Heart right ventricle (tissue), 16 donors: ENCODE measurements around the gene FAM83D. TPM values are rescaled to one million over a fixed set of nuclear protein-coding genes. Genes with fewer than 3 reads are reported as not detected.

Experiments
- ATAC-seq, 8 donors: fragments of 200-7000 bp; cut with Tn5 transposase; one replicate each; pipeline ENCODE4 v1.9.1; 2020; ENCODE audit warnings: mild to moderate bottlenecking in 8 of 8, moderate library complexity in 8 of 8, moderate number of reproducible peaks in 1 of 8
- DNase-seq, 2 donors: peaks; one replicate each; pipeline ENCODE4 v3.0.0-alpha.2; 2020
- H3K27ac ChIP-seq, 10 donors: fragments of 200-600 bp; sonication (generic) in 2 of 10; one replicate each; pipeline versions ENCODE4 v1.5.0 to v1.8.0; 2020 to 2022; ENCODE audit warnings: mild to moderate bottlenecking in 3 of 10
- H3K27me3 ChIP-seq, 7 donors: fragments of 200-600 bp; one replicate each; pipeline ENCODE4 v1.8.0; 2021 to 2022; ENCODE audit warnings: mild to moderate bottlenecking in 2 of 7
- H3K36me3 ChIP-seq, 9 donors: fragments of 200-600 bp; sonication (generic) in 1 of 9; one replicate each; pipeline versions ENCODE4 v1.5.0 to v1.8.0; 2020 to 2022; ENCODE audit warnings: mild to moderate bottlenecking in 2 of 9
- H3K4me1 ChIP-seq, 9 donors: fragments of 200-600 bp; sonication (generic) in 1 of 9; one replicate each; pipeline versions ENCODE4 v1.5.0 to v1.8.0; 2020 to 2022; ENCODE audit warnings: mild to moderate bottlenecking in 4 of 9
- H3K4me3 ChIP-seq, 10 donors: fragments of 200-600 bp; sonication (generic) in 2 of 10; one replicate each; pipeline versions ENCODE4 v1.5.0 to v1.8.0; 2020 to 2022; ENCODE audit warnings: mild to moderate bottlenecking in 7 of 10, moderate library complexity in 2 of 10
- H3K9me3 ChIP-seq, 11 donors: fragments of 200-600 bp in 10 of 11; sonication (generic) in 2 of 11; one replicate each; pipeline versions ENCODE4 v1.5.0 to v1.8.0; 2013 to 2022; ENCODE audit warnings: mild to moderate bottlenecking in 2 of 11, control low read depth in 1 of 11, moderate library complexity in 1 of 11
- CTCF ChIP-seq, 9 donors: fragments of 200-600 bp; sonication (generic) in 2 of 9; IDR thresholded peaks; one replicate each; pipeline versions ENCODE4 v1.5.0 to v1.8.0; 2021 to 2022; ENCODE audit warnings: antibody characterized with exemption in 9 of 9, mild to moderate bottlenecking in 5 of 9, moderate library complexity in 1 of 9
- whole genome bisulfite sequencing, 2 donors: extraction: QIAGEN DNeasy Blood & Tissue Kit; methylation state at CpG; one replicate each; pipeline ENCODE4 v1.1.7; 2013; ENCODE audit warnings: inconsistent platforms in 1 of 2; 5-methylcytosine and 5-hydroxymethylcytosine counted together
- intact Hi-C, 10 donors: fragments of 100-400 bp; cut with DNase I; formaldehyde crosslinking; loops; one replicate each; pipeline versions ENCODE4 v1.11.1 to v1.14.2; 2022
- polyA plus RNA-seq, 2 donors: library from polyadenylated mRNA; stranded (reverse); fragments of 200-250 nt; gene quantifications; one replicate each; pipeline ENCODE4 v1.2.3, GENCODE V29; 2013
- total RNA-seq, 10 donors: library from RNA; stranded (reverse); fragmentation: NEBNext Ultra II Directional in 3 of 10; extraction: Animal tissue kit (Norgen Biotek cat#: 25700) in 3 of 10; gene quantifications; one replicate each; pipeline versions ENCODE4 v1.2.1 to v1.2.4, GENCODE V29; 2021 to 2023
- donor health status: Arrhythmogenic right ventricular cardiomyopathy.
- donor health status: ischemic (EF 13 %, LVEDD 7.1; RV severe dilation, severe dysfunction).
- donor health status: healthy with polysubstance abuse.
- donor health status: DM: no; HTN: yes; CAD: no.
- donor health status: DM: no; HTN: no; CAD: no.
- donor health status: ischemic (EF 25% LVEDD 6.9; RV normal size, moderate dysfunction).
- donor health status: ischemic (EF 25% LVEDD 5.7; RV mildly dilated, moderate dysfunction).
- donor health status: healthy.
- donor health status: DM: yes; HTN: yes; CAD: no.
- donor health status: Ischemic cardiomyopathy.
- donor health status: ischemic (EF 35%, LVEDD 5.7; RV mildly dilated, moderate dysfunction).
- donor health status: nonischemic (EF 11% LVEDD 7.7; RV severe dilation, severe dysfunction).
- donor health status: DM: yes; HTN: yes; CAD: no.
- donor health status: PGD.
- donor health status: ischemic (EF 29% LVEDD 5.4; RV normal size, mild dysfunction).
- donor health status: nonischemic (EF 23%, LVEDD 6.1; RV moderate dilation, normal function).

FAM83D gene
- total and polyA plus RNA-seq, 12 donors = 0.12 to 2.8 (median 0.46) TPM

DNA sequence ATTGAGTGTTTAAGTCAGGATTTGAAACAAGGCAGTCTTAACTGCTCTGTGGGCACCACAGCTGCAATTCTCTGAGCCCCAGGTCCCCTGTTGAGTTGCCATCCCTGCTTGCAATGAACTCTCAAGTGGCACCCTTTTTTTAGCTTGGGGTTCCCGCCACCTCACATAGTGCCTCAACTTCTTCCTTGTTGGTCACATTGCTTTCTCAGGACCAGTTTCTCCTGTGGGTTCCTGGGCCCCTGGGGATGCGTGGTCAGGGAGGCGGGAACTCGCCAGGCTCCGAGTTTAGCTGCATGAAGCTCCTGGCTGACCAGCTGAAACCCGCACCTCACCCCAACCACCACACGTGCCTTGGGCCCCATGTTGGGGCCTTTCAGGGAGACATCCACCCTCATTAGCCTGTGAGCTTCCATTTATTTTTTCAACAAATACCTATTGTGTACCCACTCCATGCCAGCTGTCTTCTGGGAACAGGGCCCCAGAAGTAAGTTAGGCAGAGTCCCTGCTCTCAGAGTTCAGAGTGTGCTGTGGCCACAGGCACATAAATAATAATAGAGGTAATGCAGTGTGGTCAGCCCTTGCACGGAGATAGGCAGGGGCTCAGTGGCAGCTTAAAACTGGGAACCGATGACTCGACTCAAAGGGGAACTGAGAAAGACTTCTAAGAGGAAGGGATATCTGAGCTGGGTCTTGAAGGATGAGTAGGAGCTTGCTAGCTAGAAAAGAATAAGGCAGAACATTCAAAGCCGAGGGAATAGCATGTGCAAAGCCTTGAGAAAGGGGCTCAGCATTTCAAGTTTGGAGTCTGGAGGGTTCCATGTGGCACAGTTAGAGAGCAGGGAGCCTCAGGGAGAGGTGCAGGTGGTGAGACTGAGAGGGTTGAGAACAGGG, 33.9 kb upstream of the FAM83D start:
- Histone ChIP-seq H3K36me3 (peaks cover 0 to 29% (median 0%) of the 10 kb centered on the region in 9 donors), H3K4me1 (peaks cover 0 to 17% (median 8%) of the 10 kb centered on the region in 9 donors), H3K4me3 (no peak overlapping the region), H3K27me3 (peaks cover 0 to 15% (median 3%) of the 10 kb centered on the region in 7 donors), H3K27ac (peak overlapping the region in 1 of 10 donors; percentile 26), H3K9me3 (no peaks in the 10 kb centered on the region)
- intact Hi-C loops = loop anchor here (5.0 to 10.0 kb wide), 8 partner anchors 85 to 248 kb away; partner anchors contain the start of genes PPP1R16B (in 3 of the 10) and ACTR5 (in 1 of the 10)
- TF ChIP-seq CTCF (IDR thresholded peaks at IDR 0.05) = no peak
- no peak for DNase-seq
- WGBS, 2 donors = 85 to 87% methylated on average over 11 of the region's 11 CpGs
- ATAC-seq = no peak

DNA sequence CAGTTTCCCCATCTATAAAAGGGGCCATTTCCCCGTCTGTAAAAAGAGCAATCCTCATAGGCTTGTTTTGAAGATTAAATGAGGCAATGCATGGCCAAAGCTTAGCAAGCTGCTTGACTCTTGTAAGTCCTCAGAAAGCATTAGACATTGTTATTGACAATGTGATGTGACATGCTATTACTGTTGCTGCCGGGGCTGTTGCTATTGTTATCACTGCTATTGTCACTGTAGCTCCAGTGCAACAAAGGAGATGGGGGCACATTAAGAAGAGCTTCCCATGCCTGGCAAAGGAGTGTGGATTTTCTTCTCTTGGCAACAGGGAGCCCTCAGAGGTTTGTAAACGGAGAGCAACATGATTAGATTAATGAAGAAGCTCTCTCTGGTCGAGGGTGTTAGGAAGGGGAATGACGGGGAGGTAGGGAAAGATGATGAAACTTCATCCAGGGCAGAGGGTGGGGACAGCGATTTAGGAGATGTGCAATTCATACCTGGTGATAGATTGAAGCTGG, 33.1 kb upstream of the FAM83D start:
- peaks cover 0 to 17% (median 8%) of the 10 kb centered on the region in 9 donors for H3K4me1 ChIP-seq
- TF ChIP-seq CTCF (IDR thresholded peaks at IDR 0.05) = no peak
- intact Hi-C loops = loop anchor here (5.0 to 10.0 kb wide), 8 partner anchors 86 to 248 kb away; partner anchors contain the start of genes PPP1R16B (in 3 of the 10) and ACTR5 (in 1 of the 10)
- DNase-seq (no peak), ATAC-seq (no peak)
- WGBS, 2 donors = 25 to 29% methylated on average over 6 of the region's 6 CpGs
- H3K27ac ChIP-seq = peak overlapping the region in 2 of 10 donors; percentile 9 to 26
- peaks cover 0 to 36% (median 0%) of the 10 kb centered on the region in 9 donors for H3K36me3 ChIP-seq
- H3K27me3 ChIP-seq = peaks cover 0 to 15% (median 3%) of the 10 kb centered on the region in 7 donors
- H3K9me3 ChIP-seq = no peaks in the 10 kb centered on the region
- H3K4me3 ChIP-seq = no peak overlapping the region

GRCh38 chr20:38893565-38894090, 32.6 kb upstream of the FAM83D start:
- no peak overlapping the region for H3K4me3 ChIP-seq
- no peaks in the 10 kb centered on the region for H3K9me3 ChIP-seq
- intact Hi-C loops = loop anchor here (5.0 to 10.0 kb wide), 8 partner anchors 86 to 249 kb away; partner anchors contain the start of genes PPP1R16B (in 3 of the 10) and ACTR5 (in 1 of the 10)
- peak; percentile 84 to 95 (median 93) for TF ChIP-seq CTCF (IDR thresholded peaks at IDR 0.05)
- peaks cover 0 to 17% (median 8%) of the 10 kb centered on the region in 9 donors for H3K4me1 ChIP-seq
- H3K27me3 ChIP-seq = peaks cover 0 to 15% (median 3%) of the 10 kb centered on the region in 7 donors
- ATAC-seq = peak; percentile 83 to 94 (median 90)
- H3K36me3 ChIP-seq = peaks cover 0 to 38% (median 0%) of the 10 kb centered on the region in 9 donors
- peak; percentile 52 to 75 for DNase-seq
- H3K27ac ChIP-seq = peak overlapping the region in 2 of 10 donors; percentile 9 to 68
- WGBS, 2 donors = 4 to 9% methylated on average over 24 to 25 of the region's 25 CpGs
